A673 (cell line): Measurements from ENCODE around the gene ZFPM1.

Experiments used
- CTCF ChIP-seq: fragments of 300-800, 200-600 bp; sonication (generic); conservative IDR thresholded peaks from 2 replicates; pipeline ENCODE4 v1.5.1; 2017; ENCODE audit warnings: low read depth, mild to moderate bottlenecking, antibody characterized with exemption, low read length, moderate library complexity, mixed read lengths
- EZH2 ChIP-seq: fragments of 200-600 bp; sonication (generic); IDR thresholded peaks from 2 replicates; pipeline ENCODE4 v1.6.1; 2017; ENCODE audit warnings: borderline replicate concordance, low read depth, mild to moderate bottlenecking, mixed read lengths, antibody characterized with exemption, low read length; ENCODE audit not compliant: poor library complexity, severe bottlenecking

- TF ChIP-seq CTCF = no peak
- TF ChIP-seq EZH2 = no peak
Observed at GRCh38 chr16:88419790-88420189, 33.3 kb upstream of the ZFPM1 start.
